NCI-H146 (cell line): ENCODE data around the gene TMEM156.

ENCODE experiments used
- DNase-seq: peaks from one replicate; lab custom pipeline; 2025; lab: John Stamatoyannopoulos, UW

TMEM156 gene

GRCh38 chr4:38925492-38926413 is 106.5 kb downstream of the TMEM156 start:
- DNase-seq, result no peak

GRCh38 chr4:38924353-38924752 is 107.9 kb downstream of the TMEM156 start:
- no peak for DNase-seq

GRCh38 chr4:38923746-38924145 is 108.5 kb downstream of the TMEM156 start:
- DNase-seq, result no peak

- no peak for DNase-seq
These were observed 111.1 kb downstream of the TMEM156 start for GRCh38 chr4:38921151-38921550.

- no peak for DNase-seq
These were observed 111.5 kb downstream of the TMEM156 start for GRCh38 chr4:38920677-38921076.

GRCh38 chr4:38920186-38920585 is 112.0 kb downstream of the TMEM156 start:
- DNase-seq, result no peak

- no peak for DNase-seq
These were observed 112.7 kb downstream of the TMEM156 start for GRCh38 chr4:38919494-38919893.

GRCh38 chr4:38917481-38918025 is 114.7 kb downstream of the TMEM156 start:
- DNase-seq, result no peak
